ENCODE measurements around the gene ZMPSTE24.
A peak's percentile ranks its signal among the peaks of the same experiment; 100 is the strongest.

Gene ZMPSTE24

DNA sequence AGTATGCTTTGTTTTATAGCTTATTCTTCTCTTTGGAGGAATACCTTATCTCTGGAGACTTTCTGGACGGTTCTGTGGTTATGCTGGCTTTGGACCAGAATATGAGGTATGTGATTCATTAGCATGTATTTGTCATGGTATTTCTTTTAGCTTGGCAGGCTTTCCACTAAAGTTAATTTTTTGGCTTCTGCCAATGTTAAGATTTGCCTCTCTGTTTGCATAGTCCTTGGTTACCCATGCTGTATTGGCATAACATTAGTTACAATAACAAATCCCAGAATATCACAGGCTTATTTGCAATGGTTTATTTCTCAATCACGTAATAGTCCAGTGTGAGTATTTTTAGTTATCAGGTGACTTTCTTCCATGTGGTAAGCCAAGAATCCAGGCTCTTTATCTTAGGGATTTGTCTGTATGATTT lies 9.7 kb downstream of the ZMPSTE24 start:
- Histone ChIP-seq H3K27me3 (no peaks in the 10 kb centered on the region), H3K9ac (no peak overlapping the region), H3K27ac (no peak overlapping the region), H3K4me3 (no peak overlapping the region), H3K9me3 (replicated peaks in 1 of 11) (no peaks in the 10 kb centered on the region), H3K4me2 (no peak overlapping the region), H3K4me1 (peaks cover 0 to 22% (median 2%) of the 10 kb centered on the region in 10 experiments; a peak in 4 of 20 replicates), H4K20me1 (peaks cover 2 to 58% (median 16%) of the 10 kb centered on the region in 11 experiments; a peak in 17 of 22 replicates), H3K36me3 (peaks cover 94 to 100% (median 98%) of the 10 kb centered on the region in 11 experiments)
- no peak for TF ChIP-seq Cebpa-rat (IDR thresholded peaks at IDR 0.05)

DNA sequence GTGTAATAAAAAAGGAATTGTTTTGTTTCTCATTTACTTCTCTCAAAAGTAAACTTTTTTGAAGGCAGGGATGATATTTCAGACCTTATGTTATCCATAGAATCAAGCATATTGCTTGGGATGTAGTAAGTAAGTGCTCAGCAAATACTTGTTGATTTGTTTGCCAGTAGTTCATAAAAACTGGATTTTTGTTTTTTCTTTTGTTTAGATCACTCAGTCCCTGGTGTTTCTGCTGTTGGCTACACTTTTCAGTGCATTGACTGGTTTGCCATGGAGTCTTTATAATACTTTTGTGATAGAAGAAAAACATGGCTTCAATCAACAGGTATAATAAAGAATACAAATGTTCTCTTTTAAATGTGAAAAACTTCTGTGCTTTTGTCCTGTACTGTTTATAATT lies 10.2 kb downstream of the ZMPSTE24 start:
- H3K4me1 ChIP-seq: peaks cover 0 to 18% (median under 1%) of the 10 kb centered on the region in 10 experiments; a peak in 4 of 20 replicates
- peaks cover 0 to 53% (median 16%) of the 10 kb centered on the region in 11 experiments; a peak in 17 of 22 replicates for H4K20me1 ChIP-seq
- no peak for TF ChIP-seq Cebpa-rat (IDR thresholded peaks at IDR 0.05)
- no peak overlapping the region for H3K4me2 ChIP-seq
- peaks cover 94 to 100% (median 98%) of the 10 kb centered on the region in 11 experiments for H3K36me3 ChIP-seq
- no peak overlapping the region for H3K4me3 ChIP-seq
- no peak overlapping the region for H3K27ac ChIP-seq
- no peaks in the 10 kb centered on the region for H3K9me3 ChIP-seq (replicated peaks in 1 of 11)
- no peak overlapping the region for H3K9ac ChIP-seq
- H3K27me3 ChIP-seq: no peaks in the 10 kb centered on the region

DNA sequence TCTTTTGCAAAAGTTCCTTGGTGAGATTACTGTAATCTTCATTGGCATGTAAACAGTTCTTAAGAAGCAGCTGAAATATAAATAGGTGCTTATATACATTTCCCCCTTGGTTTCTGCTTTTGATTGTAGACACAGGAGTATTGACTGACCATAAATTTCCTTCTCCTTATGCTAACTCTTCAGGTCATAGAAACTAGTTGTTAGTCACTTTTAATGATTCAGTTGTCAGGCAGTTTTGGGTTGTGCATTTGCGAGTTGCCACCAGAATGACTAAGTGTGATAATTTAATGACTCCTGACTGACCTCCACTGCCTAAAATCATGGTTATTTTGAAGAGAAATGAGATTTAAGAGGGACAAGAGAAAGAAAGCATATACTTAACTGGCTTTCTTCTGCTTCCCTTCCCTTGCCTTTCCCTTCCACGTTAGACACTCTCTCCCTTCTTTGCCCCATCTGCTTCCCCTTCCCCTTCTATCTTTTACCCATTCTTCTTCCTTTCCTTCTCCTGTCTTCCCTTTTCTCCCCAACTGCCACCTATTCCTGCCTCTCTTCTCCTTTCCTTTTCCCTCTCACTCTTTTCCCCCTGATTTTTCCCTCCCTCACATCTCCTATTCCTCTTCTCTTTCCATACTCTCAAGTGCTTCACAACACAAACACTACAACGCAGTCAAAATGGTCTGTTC lies 12.3 kb downstream of the ZMPSTE24 start:
- Histone ChIP-seq H3K36me3 (peaks cover 90 to 99% (median 96%) of the 10 kb centered on the region in 11 experiments), H3K4me1 (peaks cover 0 to 22% (median 0%) of the 10 kb centered on the region in 10 experiments; a peak in 2 of 20 replicates), H3K9me3 (replicated peaks in 1 of 11) (no peaks in the 10 kb centered on the region)

DNA sequence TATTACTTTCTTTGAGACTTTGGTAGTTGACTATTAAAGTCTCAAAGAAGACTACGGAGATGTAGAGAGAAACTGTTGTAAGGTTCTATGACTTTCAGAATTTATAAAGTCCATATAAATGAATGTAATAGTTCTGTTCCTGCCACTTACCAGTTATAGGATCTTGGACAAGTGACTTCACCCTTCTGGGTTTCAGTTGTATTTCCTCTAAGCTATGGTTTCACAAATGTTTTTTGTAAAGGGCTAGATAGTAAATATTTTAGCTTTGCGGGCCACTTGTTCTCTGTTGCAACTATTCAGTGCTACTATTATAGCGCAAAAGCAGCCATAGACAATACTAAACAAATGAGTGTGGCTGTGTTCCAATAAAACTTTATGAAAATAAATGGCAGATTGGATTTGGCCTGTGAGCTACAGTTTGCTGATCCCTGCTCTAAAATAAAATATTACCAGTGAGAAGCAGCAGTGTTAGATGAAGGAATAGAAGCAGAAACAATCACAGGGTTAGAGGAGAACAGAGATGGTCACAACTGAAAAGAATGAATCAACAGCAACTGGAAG lies 14.7 kb downstream of the ZMPSTE24 start:
- no peaks in the 10 kb centered on the region for H3K9me3 ChIP-seq (replicated peaks in 1 of 11)
- no peak overlapping the region for H3K4me2 ChIP-seq
- H4K20me1 ChIP-seq: peaks cover 0 to 20% (median 2%) of the 10 kb centered on the region in 11 experiments; a peak in 8 of 22 replicates
- H3K4me1 ChIP-seq: peaks cover 0 to 22% (median 0%) of the 10 kb centered on the region in 10 experiments; a peak in 2 of 20 replicates
- H3K9ac ChIP-seq: no peak overlapping the region
- TF ChIP-seq Cebpa-rat (IDR thresholded peaks at IDR 0.05): no peak
- H3K27me3 ChIP-seq: no peaks in the 10 kb centered on the region
- peaks cover 93 to 99% (median 97%) of the 10 kb centered on the region in 11 experiments for H3K36me3 ChIP-seq
- no peak overlapping the region for H3K4me3 ChIP-seq
- no peak overlapping the region for H3K27ac ChIP-seq

More for the DNA sequence above, 12.3 kb downstream of the ZMPSTE24 start:
- no peak for TF ChIP-seq Cebpa-rat (IDR thresholded peaks at IDR 0.05)
- Histone ChIP-seq H3K27me3 (no peaks in the 10 kb centered on the region), H3K27ac (no peak overlapping the region), H3K4me3 (no peak overlapping the region), H3K9ac (0 out of 22 replicates have a peak overlapping the region, but pooled peaks of 1 of the 11 experiments have one; percentile 40), H3K4me2 (no peak overlapping the region), H4K20me1 (peaks cover 0 to 32% (median 7%) of the 10 kb centered on the region in 11 experiments; a peak in 18 of 22 replicates)

DNA sequence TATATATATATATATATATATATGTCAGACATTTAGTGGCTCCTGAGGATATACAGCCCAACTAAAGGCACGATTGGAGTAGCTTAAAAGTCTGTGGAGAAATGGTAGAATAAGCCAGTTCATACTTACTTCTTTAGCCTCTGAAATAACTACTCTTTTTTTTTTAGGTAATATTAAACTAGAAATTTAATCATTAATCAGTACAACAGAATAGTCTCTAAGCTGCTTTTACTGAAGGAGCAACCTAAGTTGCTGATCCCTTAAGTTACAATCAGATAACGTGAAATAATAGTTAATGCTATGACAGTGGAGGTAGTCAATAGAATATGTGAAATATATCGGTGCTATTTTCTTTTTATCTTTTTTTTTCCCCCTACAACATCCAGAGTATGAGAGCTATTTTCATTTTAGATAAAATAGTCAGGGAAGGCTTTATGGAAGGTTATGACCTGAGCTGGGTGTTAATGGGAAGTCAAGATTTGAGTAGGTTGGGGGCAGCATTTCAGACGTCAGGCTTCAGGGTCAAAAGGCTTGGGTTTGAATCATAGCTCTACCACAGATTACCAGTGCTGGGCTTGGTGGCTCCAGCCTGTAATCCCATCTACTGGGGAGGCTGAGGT lies 15.6 kb downstream of the ZMPSTE24 start:
- H3K4me2 ChIP-seq: no peak overlapping the region
- H3K36me3 ChIP-seq: peaks cover 87 to 99% (median 93%) of the 10 kb centered on the region in 11 experiments
- H3K27me3 ChIP-seq: no peaks in the 10 kb centered on the region
- peaks cover 0 to 22% (median 0%) of the 10 kb centered on the region in 10 experiments; a peak in 2 of 20 replicates for H3K4me1 ChIP-seq
- no peaks in the 10 kb centered on the region for H3K9me3 ChIP-seq (replicated peaks in 1 of 11)
- TF ChIP-seq Cebpa-rat (IDR thresholded peaks at IDR 0.05): no peak
- H3K27ac ChIP-seq: no peak overlapping the region
- H3K9ac ChIP-seq: no peak overlapping the region
- no peak overlapping the region for H3K4me3 ChIP-seq
- H4K20me1 ChIP-seq: peaks cover 0 to 20% (median under 1%) of the 10 kb centered on the region in 11 experiments; a peak in 7 of 22 replicates

DNA sequence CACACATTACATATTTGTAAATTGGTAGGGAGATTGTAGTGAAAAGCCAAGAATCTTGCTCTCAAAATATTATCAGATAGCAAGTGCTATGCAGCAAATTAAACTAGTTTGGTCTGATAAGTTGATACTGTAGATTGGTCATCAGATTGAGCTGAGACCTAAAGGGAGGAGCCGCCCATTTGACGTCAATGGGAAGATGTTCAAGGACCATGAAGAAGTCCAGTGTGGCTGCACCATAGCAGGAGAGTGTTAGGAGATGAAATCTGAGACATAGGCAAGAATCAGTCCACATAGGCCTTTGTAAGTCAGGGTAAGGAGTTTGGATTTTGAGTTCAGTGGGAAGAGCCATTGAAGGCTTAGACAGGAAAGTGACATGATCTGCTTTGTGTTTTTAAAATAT lies 16.3 kb downstream of the ZMPSTE24 start:
- Histone ChIP-seq H3K4me2 (no peak overlapping the region), H3K36me3 (peaks cover 87 to 99% (median 93%) of the 10 kb centered on the region in 11 experiments), H3K4me3 (no peak overlapping the region), H4K20me1 (peaks cover 0 to 27% (median 3%) of the 10 kb centered on the region in 11 experiments; a peak in 13 of 22 replicates), H3K9me3 (replicated peaks in 1 of 11) (no peaks in the 10 kb centered on the region), H3K27me3 (no peaks in the 10 kb centered on the region), H3K27ac (no peak overlapping the region), H3K9ac (no peak overlapping the region), H3K4me1 (peaks cover 0 to 21% (median 0%) of the 10 kb centered on the region in 10 experiments; a peak in 2 of 20 replicates)
- no peak for TF ChIP-seq Cebpa-rat (IDR thresholded peaks at IDR 0.05)

DNA sequence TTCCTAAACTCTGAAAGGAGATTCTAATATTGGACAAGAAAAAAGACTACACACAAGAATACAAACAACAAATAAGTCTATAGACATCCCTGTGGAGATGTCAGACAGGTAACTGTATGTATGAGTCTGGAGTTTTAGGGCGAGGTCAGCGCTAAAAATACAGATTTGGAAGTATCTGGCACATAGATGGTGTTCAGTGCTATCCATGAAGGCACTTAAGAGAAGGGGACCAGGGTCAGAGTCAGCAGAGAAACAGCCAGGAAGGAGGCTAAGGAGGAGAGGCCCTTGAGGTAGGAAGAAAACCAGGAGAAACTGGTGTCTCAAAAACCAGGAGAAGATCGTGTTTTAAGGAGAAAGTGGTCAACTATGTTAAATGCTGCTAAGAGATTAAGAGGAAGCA lies 18.1 kb downstream of the ZMPSTE24 start:
- Histone ChIP-seq H3K9me3 (replicated peaks in 1 of 11) (no peaks in the 10 kb centered on the region), H3K27me3 (no peaks in the 10 kb centered on the region), H3K36me3 (peaks cover 87 to 99% (median 92%) of the 10 kb centered on the region in 11 experiments), H3K9ac (no peak overlapping the region), H3K4me1 (peaks cover 0 to 9% (median 0%) of the 10 kb centered on the region in 10 experiments; a peak in 2 of 20 replicates), H3K4me3 (no peak overlapping the region), H3K4me2 (no peak overlapping the region), H4K20me1 (peaks cover 0 to 32% (median 14%) of the 10 kb centered on the region in 11 experiments; a peak in 15 of 22 replicates), H3K27ac (no peak overlapping the region)
- no peak for TF ChIP-seq Cebpa-rat (IDR thresholded peaks at IDR 0.05)

DNA sequence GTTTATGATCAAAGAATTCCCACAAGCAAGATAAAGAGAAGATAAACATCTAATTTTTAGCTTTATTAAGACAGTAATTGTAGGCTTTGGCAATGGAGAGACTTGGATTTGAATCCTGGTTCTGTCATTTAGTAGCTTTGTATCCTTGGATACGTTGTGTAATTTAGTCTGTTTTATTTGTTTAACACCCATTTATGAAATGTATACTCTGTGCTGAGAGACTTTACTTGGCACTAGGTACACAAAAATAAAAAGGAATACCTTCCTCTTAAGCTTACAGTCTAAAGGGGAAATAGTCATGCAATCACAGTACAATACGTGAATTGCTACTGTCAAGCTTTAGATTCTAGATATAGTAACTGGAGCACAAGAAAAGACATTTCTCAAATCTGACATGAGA lies 23.8 kb downstream of the ZMPSTE24 start:
- no peaks in the 10 kb centered on the region for H3K9me3 ChIP-seq (replicated peaks in 1 of 11)
- H3K36me3 ChIP-seq: peaks cover 88 to 100% (median 91%) of the 10 kb centered on the region in 11 experiments
- no peaks in the 10 kb centered on the region for H3K4me1 ChIP-seq
- no peak overlapping the region for H3K4me2 ChIP-seq
- H3K27ac ChIP-seq: no peak overlapping the region
- H3K27me3 ChIP-seq: no peaks in the 10 kb centered on the region
- no peak overlapping the region for H3K4me3 ChIP-seq
- H3K9ac ChIP-seq: no peak overlapping the region; a peak in 1 of 22 replicates
- TF ChIP-seq Cebpa-rat (IDR thresholded peaks at IDR 0.05): no peak
- peaks cover 0 to 36% (median 11%) of the 10 kb centered on the region in 11 experiments; a peak in 14 of 22 replicates for H4K20me1 ChIP-seq

DNA sequence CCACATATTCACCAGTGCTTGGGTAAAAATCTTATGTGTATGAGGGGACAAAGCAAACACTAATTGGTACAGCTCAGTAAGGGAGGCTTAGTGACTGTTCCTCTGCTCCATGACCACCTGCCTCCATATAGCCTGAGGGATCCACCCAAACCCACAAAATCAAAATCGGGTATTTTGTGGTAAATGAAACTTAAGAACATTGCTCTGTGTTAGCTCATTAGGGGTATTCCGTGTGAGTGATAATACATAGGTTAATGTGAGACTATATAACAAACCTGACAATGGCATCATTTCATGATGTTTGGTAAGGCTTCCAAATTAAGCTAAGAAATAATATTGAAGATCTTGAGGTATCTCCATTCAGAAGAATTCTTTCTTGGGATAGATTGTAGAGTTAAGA lies 33.3 kb downstream of the ZMPSTE24 start:
- Histone ChIP-seq H3K9me3 (replicated peaks in 1 of 11) (no peaks in the 10 kb centered on the region), H3K4me2 (no peak overlapping the region), H4K20me1 (peaks cover 0 to 11% (median 0%) of the 10 kb centered on the region in 11 experiments; a peak in 1 of 22 replicates), H3K36me3 (peaks cover 75 to 93% (median 83%) of the 10 kb centered on the region in 11 experiments), H3K27ac (no peak overlapping the region), H3K9ac (no peak overlapping the region), H3K4me1 (peaks cover 0 to 16% (median 13%) of the 10 kb centered on the region in 10 experiments; a peak in 16 of 20 replicates), H3K27me3 (no peaks in the 10 kb centered on the region), H3K4me3 (no peak overlapping the region)
- TF ChIP-seq Cebpa-rat (IDR thresholded peaks at IDR 0.05): no peak
